Measurements from ENCODE around the gene EXOC6. TPM values are rescaled to one million over a fixed set of nuclear protein-coding genes. Genes with fewer than 3 reads are reported as not detected.

EXOC6 gene
- total and polyA plus RNA-seq, 11 donors: 5.8 to 12.3 (median 9.9) TPM

- Histone ChIP-seq H3K4me1 (peaks cover 0 to 50% (median 10%) of the 10 kb centered on the region in 12 donors), H3K9me3 (peaks cover 0 to 4% (median 0%) of the 10 kb centered on the region in 12 donors), H3K36me3 (no peaks in the 10 kb centered on the region), H3K4me3 (peak overlapping the region in 4 of 12 donors; percentile 97 to 99 (median 98)), H3K27ac (peak overlapping the region in 1 of 12 donors; percentile 68), H3K27me3 (no peaks in the 10 kb centered on the region)
- 73 to 84% (median 79%) methylated on average over 4 of the region's 4 CpGs for WGBS, 4 donors
- TF ChIP-seq POLR2A (IDR thresholded peaks at IDR 0.05) (no peak), CTCF (IDR thresholded peaks at IDR 0.05) (no peak)
- intact Hi-C loops (cut with DNase I): loop anchor here in 6 of 10 donors (5.0 to 10.0 kb wide), 3 partner anchors 35 to 253 kb away; partner anchors contain the start of gene KIF11 (in 3 of the 6)
- DNase-seq: no peak
- ATAC-seq: no peak
Observed at GRCh38 chr10:92847202-92847864, 987 bp upstream of the EXOC6 start.

- peaks cover 0 to 4% (median 0%) of the 10 kb centered on the region in 12 donors for H3K9me3 ChIP-seq
- TF ChIP-seq POLR2A (IDR thresholded peaks at IDR 0.05): no peak
- no peak for TF ChIP-seq CTCF (IDR thresholded peaks at IDR 0.05)
- intact Hi-C loops (cut with DNase I): loop anchor here in 6 of 10 donors (5.0 to 10.0 kb wide), 3 partner anchors 34 to 253 kb away; partner anchors contain the start of gene KIF11 (in 3 of the 6)
- no peaks in the 10 kb centered on the region for H3K36me3 ChIP-seq
- no peaks in the 10 kb centered on the region for H3K27me3 ChIP-seq
- peaks cover 0 to 46% (median 10%) of the 10 kb centered on the region in 12 donors for H3K4me1 ChIP-seq
- WGBS, 4 donors: 1 to 3% (median 1%) methylated on average over 10 to 32 of the region's 32 CpGs
- H3K27ac ChIP-seq: peak overlapping the region in 9 of 12 donors; percentile 79 to 94 (median 90)
- ATAC-seq (no peak), DNase-seq (no peak)
- H3K4me3 ChIP-seq: peak overlapping the region; percentile 71 to 100 (median 98)
Observed at GRCh38 chr10:92848037-92848440, 281 bp upstream of the EXOC6 start.

GRCh38 chr10:92849234-92849525 lies 860 bp downstream of the EXOC6 start:
- WGBS, 4 donors: 0 to 2% (median 0%) methylated on average over 7 of the region's 7 CpGs
- H3K4me1 ChIP-seq: peaks cover 0 to 42% (median 10%) of the 10 kb centered on the region in 12 donors
- TF ChIP-seq CTCF (IDR thresholded peaks at IDR 0.05) (no peak), POLR2A (IDR thresholded peaks at IDR 0.05) (no peak)
- H3K36me3 ChIP-seq: no peaks in the 10 kb centered on the region
- peaks cover 0 to 4% (median 0%) of the 10 kb centered on the region in 12 donors for H3K9me3 ChIP-seq
- H3K27me3 ChIP-seq: no peaks in the 10 kb centered on the region
- DNase-seq (no peak), ATAC-seq (no peak)
- peak overlapping the region in 10 of 12 donors; percentile 79 to 95 (median 90) for H3K27ac ChIP-seq
- intact Hi-C loops (cut with DNase I): loop anchor here in 6 of 10 donors (5.0 to 10.0 kb wide), 3 partner anchors 33 to 254 kb away; partner anchors contain the start of gene KIF11 (in 3 of the 6)
- peak overlapping the region; percentile 71 to 100 (median 98) for H3K4me3 ChIP-seq

GRCh38 chr10:92849576-92850090 lies 1.3 kb downstream of the EXOC6 start:
- WGBS, 4 donors: 59 to 83% (median 74%) methylated on average over 2 of the region's 2 CpGs
- DNase-seq (no peak), ATAC-seq (no peak)
- peaks cover 0 to 42% (median 9%) of the 10 kb centered on the region in 12 donors for H3K4me1 ChIP-seq
- H3K27ac ChIP-seq: no peak overlapping the region
- H3K9me3 ChIP-seq: peaks cover 0 to 4% (median 0%) of the 10 kb centered on the region in 12 donors
- TF ChIP-seq POLR2A (IDR thresholded peaks at IDR 0.05) (no peak), CTCF (IDR thresholded peaks at IDR 0.05) (no peak)
- peak overlapping the region in 9 of 12 donors; percentile 97 to 100 (median 98) for H3K4me3 ChIP-seq
- intact Hi-C loops (cut with DNase I): loop anchor here in 6 of 10 donors (5.0 to 10.0 kb wide), 3 partner anchors 33 to 255 kb away; partner anchors contain the start of gene KIF11 (in 3 of the 6)
- no peaks in the 10 kb centered on the region for H3K27me3 ChIP-seq
- H3K36me3 ChIP-seq: no peaks in the 10 kb centered on the region

All from heart left ventricle (tissue), 16 donors.